Loucy (cell line): ENCODE measurements around the gene NUAK1.

ENCODE experiments used
- H2AFZ ChIP-seq: fragments of 200-600 bp; sonication (generic); 2 replicates; pipeline ENCODE4 v1.6.0; 2016; ENCODE audit warnings: antibody characterized with exemption, mild to moderate bottlenecking, low read length, moderate library complexity
- H3F3A ChIP-seq: fragments of 200-600 bp; 2 replicates; pipeline ENCODE4 v1.6.0; 2016; ENCODE audit warnings: antibody characterized with exemption, low read depth, mild to moderate bottlenecking
- H3K27me3 ChIP-seq: fragments of 200-600 bp; sonication (generic); 2 replicates; pipeline ENCODE4 v1.6.1; 2014; ENCODE audit warnings: low read length, mild to moderate bottlenecking; ENCODE audit not compliant: insufficient read depth, poor library complexity, severe bottlenecking
- H3K36me3 ChIP-seq: fragments of 200-600 bp; sonication (generic); 2 replicates; pipeline ENCODE4 v1.6.1; 2016; ENCODE audit warnings: low read length; ENCODE audit not compliant: insufficient read depth
- H3K4me1 ChIP-seq: fragments of 200-600 bp; sonication (generic); 2 replicates; pipeline ENCODE4 v1.5.1; 2014; ENCODE audit warnings: low read length, mild to moderate bottlenecking; ENCODE audit not compliant: insufficient read depth, poor library complexity, severe bottlenecking
- H3K4me2 ChIP-seq: fragments of 200-600 bp; sonication (generic); 2 replicates; pipeline ENCODE4 v1.6.0; 2014; ENCODE audit warnings: antibody characterized with exemption, low read length, low read depth, mild to moderate bottlenecking; ENCODE audit not compliant: poor library complexity, severe bottlenecking
- H3K4me3 ChIP-seq: fragments of 200-600 bp; sonication (generic); 2 replicates; pipeline ENCODE4 v1.5.1; 2014; ENCODE audit warnings: low read length, mild to moderate bottlenecking, mixed read lengths; ENCODE audit not compliant: poor library complexity, severe bottlenecking
- H3K79me2 ChIP-seq: fragments of 200-600 bp; sonication (generic); 2 replicates; pipeline ENCODE4 v1.6.1; 2014; ENCODE audit warnings: low read length; ENCODE audit not compliant: insufficient read depth
- H3K9ac ChIP-seq: fragments of 200-600 bp; sonication (generic); 2 replicates; pipeline ENCODE4 v1.6.0; 2014; ENCODE audit warnings: mild to moderate bottlenecking, low read depth, low read length, moderate library complexity; ENCODE audit not compliant: poor library complexity, severe bottlenecking
- H3K9me2 ChIP-seq: fragments of 200-600 bp; sonication (generic); replicated peaks from 2 replicates; pipeline ENCODE4 v1.6.1; 2016; ENCODE audit warnings: low read depth, low read length, mixed read lengths
- H3K9me3 ChIP-seq: fragments of 200-600 bp; sonication (generic); 2 replicates; pipeline ENCODE4 v1.6.1; 2014; ENCODE audit warnings: mild to moderate bottlenecking, antibody characterized with exemption, low read length, low read depth; ENCODE audit not compliant: insufficient read depth
- H4K20me1 ChIP-seq: fragments of 200-600 bp; sonication (generic); 2 replicates; pipeline ENCODE4 v1.6.0; 2014; ENCODE audit warnings: antibody characterized with exemption, low read length, mild to moderate bottlenecking; ENCODE audit not compliant: insufficient read depth, poor library complexity, severe bottlenecking
- CTCF ChIP-seq: fragments of 200-600 bp; sonication (generic); conservative IDR thresholded peaks from 2 replicates; pipeline ENCODE4 v1.5.1; 2014; ENCODE audit warnings: mild to moderate bottlenecking, antibody characterized with exemption, low read length
- EZH2phosphoT487 ChIP-seq: fragments of 200-600 bp; IDR thresholded peaks from 2 replicates; pipeline ENCODE4 v1.6.1; 2018; ENCODE audit warnings: antibody characterized with exemption, mild to moderate bottlenecking, moderate library complexity, borderline replicate concordance

The NUAK1 gene

GRCh38 chr12:106113042-106113441 is 25.7 kb downstream of the NUAK1 start:
- Histone ChIP-seq H3K36me3 (no peaks in the 10 kb centered on the region), H3K4me2 (peak overlapping the region; percentile 4), H2AFZ (no peak overlapping the region; the same call in 1 of the 2 replicates), H3K4me3 (no peak overlapping the region), H3K4me1 (peaks cover 11% of the 10 kb centered on the region), H3K27me3 (no peaks in the 10 kb centered on the region), H3K9me3 (no peaks in the 10 kb centered on the region), H4K20me1 (no peaks in the 10 kb centered on the region), H3K79me2 (no peaks in the 10 kb centered on the region), H3K9ac (no peak overlapping the region), H3K9me2 (no peaks in the 10 kb centered on the region), H3F3A (no peaks in the 10 kb centered on the region)
- TF ChIP-seq CTCF: no peak
- no peak for TF ChIP-seq EZH2phosphoT487

DNA sequence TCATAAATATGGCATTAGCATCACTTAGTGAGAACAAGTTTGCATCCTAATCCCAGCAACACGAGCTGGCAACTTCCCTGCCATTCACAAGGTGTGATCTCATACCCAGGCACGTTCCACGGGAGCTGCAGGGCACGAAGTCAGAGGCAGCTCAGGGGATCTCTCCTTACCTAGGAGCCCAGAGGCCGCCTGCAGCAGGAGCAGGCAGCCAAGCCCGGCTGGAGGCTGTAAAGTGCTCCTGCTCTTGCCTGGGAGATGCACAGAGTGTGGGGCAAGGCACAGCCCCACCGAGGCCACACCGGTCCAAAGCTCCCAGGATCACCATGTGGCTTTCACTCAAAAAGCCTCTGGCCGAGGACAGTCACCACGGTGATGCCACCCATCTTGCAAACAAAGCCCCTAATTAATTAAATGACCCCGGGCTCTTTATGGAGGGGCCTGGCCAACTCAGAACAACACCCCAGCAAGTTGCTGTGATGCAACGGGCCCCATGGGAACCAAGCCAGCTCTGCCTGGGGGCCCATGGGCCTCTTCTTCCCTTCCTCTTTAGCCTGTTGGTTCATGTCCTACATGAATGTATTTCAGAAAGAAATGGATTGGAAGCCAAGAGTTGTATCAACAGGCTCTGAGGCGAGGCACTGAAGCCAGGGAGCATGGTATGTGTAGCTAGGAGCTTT is 26.5 kb downstream of the NUAK1 start:
- TF ChIP-seq CTCF: no peak
- Histone ChIP-seq H3K4me2 (no peak overlapping the region), H3K36me3 (no peaks in the 10 kb centered on the region), H3K27me3 (no peaks in the 10 kb centered on the region), H3K79me2 (no peaks in the 10 kb centered on the region), H3K9me3 (no peaks in the 10 kb centered on the region), H3K4me3 (no peak overlapping the region), H3F3A (no peaks in the 10 kb centered on the region), H2AFZ (no peak overlapping the region), H3K9ac (no peak overlapping the region), H3K9me2 (no peaks in the 10 kb centered on the region), H4K20me1 (no peaks in the 10 kb centered on the region), H3K4me1 (peaks cover 11% of the 10 kb centered on the region)

DNA sequence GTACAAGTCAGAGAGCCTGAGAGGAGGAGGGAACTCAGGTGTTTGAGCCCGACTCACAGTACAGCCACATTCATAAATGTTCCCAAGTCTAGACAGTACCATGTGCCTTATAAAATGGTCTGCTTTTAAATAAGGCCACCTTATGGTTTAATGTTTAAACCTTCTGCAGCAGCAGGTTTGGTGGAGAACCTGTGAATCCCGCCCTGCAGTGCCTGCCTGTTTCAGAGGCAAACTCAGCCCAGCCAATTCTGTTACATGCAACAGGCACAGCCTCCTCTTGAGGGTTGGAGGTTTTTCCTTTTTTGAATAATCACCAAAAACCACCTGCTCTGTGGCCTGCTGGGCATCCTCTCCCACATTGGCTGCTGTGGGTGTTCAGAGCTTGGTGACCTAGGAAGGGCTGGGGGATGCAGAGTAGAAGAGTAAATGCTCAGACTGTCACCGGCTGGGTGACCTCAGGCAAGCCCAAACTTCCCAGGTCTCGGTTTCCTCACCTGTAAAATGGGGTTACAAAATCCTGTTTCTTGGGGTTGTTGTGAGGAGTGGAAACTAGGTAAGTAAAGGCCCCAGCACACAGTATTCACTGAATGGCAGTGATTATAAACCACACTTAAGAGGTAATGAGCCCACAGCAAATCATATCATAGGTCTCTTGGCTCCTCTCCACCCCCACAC is 28.0 kb downstream of the NUAK1 start:
- no peak for TF ChIP-seq EZH2phosphoT487
- TF ChIP-seq CTCF: no peak
- no peaks in the 10 kb centered on the region for H3K36me3 ChIP-seq
- no peaks in the 10 kb centered on the region for H3F3A ChIP-seq
- no peaks in the 10 kb centered on the region for H3K27me3 ChIP-seq
- H3K4me1 ChIP-seq: peaks cover 11% of the 10 kb centered on the region
- H3K4me2 ChIP-seq: no peak overlapping the region
- no peak overlapping the region for H2AFZ ChIP-seq
- no peak overlapping the region for H3K9ac ChIP-seq
- H4K20me1 ChIP-seq: no peaks in the 10 kb centered on the region
- H3K9me3 ChIP-seq: no peaks in the 10 kb centered on the region
- H3K79me2 ChIP-seq: no peaks in the 10 kb centered on the region
- H3K4me3 ChIP-seq: no peak overlapping the region
- H3K9me2 ChIP-seq: no peaks in the 10 kb centered on the region
